DOHH2 (cell line): ENCODE results near the gene NRSN2.

ENCODE experiments used
- CTCF ChIP-seq: fragments of 200-600 bp; sonication (generic); IDR thresholded peaks from one replicate; pipeline ENCODE4 v1.5.1; 2014; ENCODE audit warnings: antibody characterized with exemption, mild to moderate bottlenecking, low read depth, low read length; ENCODE audit not compliant: poor library complexity, severe bottlenecking
- EZH2phosphoT487 ChIP-seq: fragments of 200-600 bp; sonication (generic); IDR thresholded peaks from 2 replicates; pipeline ENCODE4 v1.6.1; 2017; ENCODE audit warnings: borderline replicate concordance, mild to moderate bottlenecking, antibody characterized with exemption, low read length, moderate library complexity, mixed read lengths

GRCh38 chr20:370977-371754 lies 24.3 kb downstream of the NRSN2 start:
- TF ChIP-seq CTCF (no peak), EZH2phosphoT487 (no peak)
